ENCODE measurements around the gene ZNF70. TPM values are rescaled to one million over a fixed set of nuclear protein-coding genes. Genes with fewer than 3 reads are reported as not detected.

The ZNF70 gene
- total RNA-seq, 1 experiment from 2014 or later, result 3.2 TPM

GRCh38 chr22:23774114-23774921, 23.4 kb upstream of the ZNF70 start (continued):
- no peak for TF ChIP-seq TCF7L2 (IDR thresholded peaks at IDR 0.05; ENCODE audit: borderline replicate concordance, extremely low read depth, insufficient read depth, insufficient read length)
- TF ChIP-seq EGR1 (IDR thresholded peaks at IDR 0.05; ENCODE audit: low read depth), result no peak
- no peak for TF ChIP-seq SIN3A (IDR thresholded peaks at IDR 0.05; ENCODE audit: low read depth)
- TF ChIP-seq ATF3 (IDR thresholded peaks at IDR 0.05), result no peak
- TF ChIP-seq ELF1 (IDR thresholded peaks at IDR 0.05; ENCODE audit: borderline replicate concordance, low read depth), result no peak
- TF ChIP-seq CBX3 (IDR thresholded peaks at IDR 0.05; ENCODE audit: low read depth), result no peak
- TF ChIP-seq YY1 (IDR thresholded peaks at IDR 0.05; ENCODE audit: extremely low read depth, insufficient replicate concordance, low read depth, low read length), result no peak
- TF ChIP-seq POLR2A (IDR thresholded peaks at IDR 0.05; ENCODE audit: borderline replicate concordance, extremely low read depth, insufficient read depth, insufficient read length), result no peak
- no peak for TF ChIP-seq JUND (IDR thresholded peaks at IDR 0.05)
- no peak for TF ChIP-seq MAX (IDR thresholded peaks at IDR 0.05)

GRCh38 chr22:23773483-23774113, 22.7 kb upstream of the ZNF70 start:
- TSS peak; percentile 58 for BruUV-seq (replicated peaks)
- peaks cover 30 to 59% of the 10 kb centered on the region in 2 experiments for H3K4me1 ChIP-seq (ENCODE audit: control insufficient read depth in 1 of 2, insufficient read depth in 2 of 2, low read length in 2 of 2)
- no peaks in the 10 kb centered on the region for H3K79me2 ChIP-seq (ENCODE audit: insufficient read depth, low read length)
- H3K9me3 ChIP-seq (ENCODE audit: control insufficient read depth in 1 of 2, insufficient read depth in 1 of 2, low read depth in 1 of 2, low read length in 2 of 2), result no peaks in the 10 kb centered on the region
- no peak for DNase-seq (ENCODE audit: low read depth, low spot score)
- H3K4me3 ChIP-seq (replicated peaks in 1 of 2; ENCODE audit: low read depth in 1 of 2, low read length in 2 of 2), result peak overlapping the region; percentile 50 to 67
- no peaks in the 10 kb centered on the region for H3K27me3 ChIP-seq (ENCODE audit: insufficient read depth, low read length)
- H3K9ac ChIP-seq (ENCODE audit: low read length), result peak overlapping the region; percentile 67
- H3K9me2 ChIP-seq (ENCODE audit: insufficient read depth), result no peaks in the 10 kb centered on the region
- no peak for ATAC-seq
- intact Hi-C loops (cut with micrococcal nuclease), result no loop called here
- CTCF ChIA-PET, result interaction anchor here (1.1 kb wide), 1 partner anchor 12 kb away, joined by 3 read pairs; no protein-coding TSS in a partner anchor
- H3K4me2 ChIP-seq (ENCODE audit: low read length), result peak overlapping the region; percentile 94
- RAD21 ChIA-PET (ENCODE audit: low non-redundant PET in 1 of 2, low total read pairs in 2 of 2, uncharacterized antibody in 2 of 2, unreplicated experiment in 2 of 2), result no interaction called here
- no peak overlapping the region for H2AFZ ChIP-seq (ENCODE audit: low read depth, low read length, poor library complexity, severe bottlenecking)
- no peak overlapping the region; the same call in 1 of the 2 replicates for H3K27ac ChIP-seq (ENCODE audit: low read depth, low read length)
- POLR2A ChIA-PET, result interaction anchor here (3.4 kb wide), 1 partner anchor 13 kb away, joined by 22 read pairs; the partner anchor contains the start of gene SMARCB1
- H4K20me1 ChIP-seq (ENCODE audit: insufficient read depth), result no peaks in the 10 kb centered on the region
- H3K36me3 ChIP-seq (ENCODE audit: control insufficient read depth in 1 of 2, insufficient read depth in 2 of 2, low read length in 2 of 2), result no peaks in the 10 kb centered on the region
- TF ChIP-seq ZNF274 (IDR thresholded peaks at IDR 0.05; ENCODE audit: low read depth, low read length) (no peak), JUND (IDR thresholded peaks at IDR 0.05) (no peak), ZFX (IDR thresholded peaks at IDR 0.05) (no peak), REST (IDR thresholded peaks at IDR 0.05; ENCODE audit: low read depth) (no peak), POLR2A (IDR thresholded peaks at IDR 0.05; ENCODE audit: borderline replicate concordance, extremely low read depth, insufficient read depth, insufficient read length) (no peak), CBX3 (IDR thresholded peaks at IDR 0.05; ENCODE audit: low read depth) (no peak), CTCF (IDR thresholded peaks at IDR 0.05 in 2 of 3, conservative IDR thresholded peaks at IDR 0.05 in 1 of 3; ENCODE audit: borderline replicate concordance in 1 of 3, insufficient read depth in 1 of 3, low read depth in 2 of 3, low read length in 2 of 3) (no peak)
